Measurements from ENCODE around the gene C10orf95.

Gene C10orf95

GRCh38 chr10:102433619-102434046, 17.7 kb downstream of the C10orf95 start:
- DNase-seq = no peak

GRCh38 chr10:102432162-102432950, 19.0 kb downstream of the C10orf95 start, which contains the start of gene CUEDC2:
Gene CUEDC2 (minus strand): TSS chr10:102432574. CDS start chr10:102425188, 7,386 bp downstream.
- peak; percentile 98 for DNase-seq

- DNase-seq = peak; percentile 33
Observed at GRCh38 chr10:102431452-102432124, 19.8 kb downstream of the C10orf95 start.

GRCh38 chr10:102429468-102429867, 21.9 kb downstream of the C10orf95 start:
- no peak for DNase-seq

- DNase-seq = peak; percentile 38
Observed at GRCh38 chr10:102426803-102427287, 24.5 kb downstream of the C10orf95 start.

GRCh38 chr10:102425444-102425843, 25.9 kb downstream of the C10orf95 start:
- DNase-seq = no peak

- no peak for DNase-seq
Observed at GRCh38 chr10:102424916-102425315, 26.4 kb downstream of the C10orf95 start.

GRCh38 chr10:102424145-102424544, 27.2 kb downstream of the C10orf95 start:
- DNase-seq = no peak

- no peak for DNase-seq
Observed at GRCh38 chr10:102423372-102423968, 27.9 kb downstream of the C10orf95 start.

- DNase-seq = peak; percentile 53
Observed at GRCh38 chr10:102422545-102423129, 28.7 kb downstream of the C10orf95 start.

GRCh38 chr10:102421757-102422512, 29.4 kb downstream of the C10orf95 start:
- no peak for DNase-seq

- no peak for DNase-seq
Observed at GRCh38 chr10:102421507-102421756, 29.9 kb downstream of the C10orf95 start.

GRCh38 chr10:102420714-102421506, 30.4 kb downstream of the C10orf95 start, which contains the start of gene FBXL15:
Gene FBXL15 (plus strand): TSS chr10:102420836. CDS start chr10:102421130, 294 bp downstream.
- peak; percentile 96 for DNase-seq

GRCh38 chr10:102420181-102420713, 31.1 kb downstream of the C10orf95 start:
- DNase-seq = no peak

- DNase-seq = peak; percentile 23
Observed at GRCh38 chr10:102419269-102420180, 31.8 kb downstream of the C10orf95 start.

- no peak for DNase-seq
Observed at GRCh38 chr10:102418622-102419268, 32.6 kb downstream of the C10orf95 start, which contains the start of gene PSD. Gene PSD (minus strand): TSS chr10:102418785. CDS start chr10:102417038, 1,747 bp downstream.

- no peak for DNase-seq
Observed at GRCh38 chr10:102416695-102417094, 34.6 kb downstream of the C10orf95 start.

- no peak for DNase-seq
Observed at GRCh38 chr10:102416283-102416682, 35.1 kb downstream of the C10orf95 start.

- DNase-seq = no peak
Observed at GRCh38 chr10:102414749-102415148, 36.6 kb downstream of the C10orf95 start.
